NCI-H345 (cell line): ENCODE data around the gene PID1.
A peak's percentile ranks its signal among the peaks of the same experiment; 100 is the strongest.

Experiments used
- DNase-seq: peaks from one replicate; lab custom pipeline; 2025; lab: John Stamatoyannopoulos, UW

PID1 gene

DNA sequence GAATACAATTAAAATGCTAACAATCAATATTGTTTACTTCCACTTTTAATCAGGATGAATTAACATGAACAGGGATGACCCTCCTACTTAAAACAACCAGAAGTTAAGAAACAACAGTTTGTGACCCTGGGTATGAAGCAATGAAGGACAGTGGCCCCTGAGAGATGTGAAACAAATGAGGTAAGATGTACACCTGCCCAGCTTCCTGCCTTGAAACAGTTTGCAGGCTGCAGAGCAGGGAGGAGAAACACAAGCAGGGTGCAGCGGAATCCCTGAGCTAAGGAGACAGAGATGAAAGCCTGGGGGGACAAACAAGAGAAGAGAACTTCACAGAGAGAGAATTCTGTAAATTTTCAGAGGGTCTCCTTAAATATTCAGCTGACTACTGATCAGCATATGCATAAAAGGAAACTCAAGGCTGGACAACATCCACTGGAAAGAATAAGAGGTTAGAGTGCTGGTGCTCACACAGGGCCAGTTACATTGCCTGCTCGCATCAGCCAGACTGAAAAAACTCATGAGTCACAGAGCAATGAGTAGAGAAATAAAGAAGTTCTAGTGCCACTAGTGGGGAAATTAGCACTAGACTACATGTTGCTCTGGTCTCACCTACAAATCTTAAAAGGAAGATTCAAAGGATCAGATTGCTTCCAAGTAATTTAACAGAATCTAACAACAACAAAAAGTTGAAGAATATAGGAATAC, 106.4 kb downstream of the PID1 start:
- no peak for DNase-seq

GRCh38 chr2:229163893-229164292, 107.2 kb downstream of the PID1 start:
- DNase-seq = no peak

GRCh38 chr2:229162015-229162414, 109.1 kb downstream of the PID1 start:
- DNase-seq = no peak

GRCh38 chr2:229160984-229161383, 110.1 kb downstream of the PID1 start:
- no peak for DNase-seq

DNA sequence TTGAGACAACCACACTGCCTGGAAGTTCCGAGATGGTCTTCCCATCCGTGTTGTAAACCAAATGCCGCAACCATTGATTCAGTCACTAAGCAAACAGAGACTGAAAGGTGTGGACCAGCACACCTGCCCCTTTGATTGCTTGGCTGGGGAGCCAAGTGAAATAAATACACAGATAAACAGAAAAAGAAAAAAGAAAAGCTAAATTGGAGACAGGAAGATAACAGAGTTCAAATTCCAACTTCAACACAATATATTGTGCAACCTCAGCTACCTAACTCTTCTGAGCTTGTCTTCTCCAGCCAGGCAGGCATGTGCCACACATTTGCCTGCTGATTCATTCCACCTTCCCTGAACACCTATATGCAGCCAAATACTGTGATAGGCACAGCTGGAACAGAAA, 110.9 kb downstream of the PID1 start:
- DNase-seq = no peak

- no peak for DNase-seq
These were observed 111.7 kb downstream of the PID1 start for GRCh38 chr2:229159405-229159804.

DNA sequence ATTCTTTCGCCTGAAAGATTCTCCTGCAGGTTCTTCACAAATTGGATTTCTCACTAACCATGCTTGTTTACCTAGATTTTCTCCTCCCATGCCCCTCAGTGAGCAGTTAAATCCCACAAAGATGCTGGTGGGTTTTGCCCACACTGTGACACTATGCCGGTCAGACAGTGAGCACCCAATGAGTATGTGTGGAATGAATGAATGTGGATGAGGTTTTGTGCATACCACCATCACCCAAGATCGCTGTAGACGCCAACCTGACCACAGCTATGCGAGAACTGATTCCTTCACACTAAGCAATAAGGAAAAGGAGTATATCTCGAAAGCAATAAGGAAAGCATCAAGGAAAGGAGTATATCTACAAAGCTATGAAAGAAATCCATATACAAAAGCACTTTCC, 116.7 kb downstream of the PID1 start:
- no peak for DNase-seq

DNA sequence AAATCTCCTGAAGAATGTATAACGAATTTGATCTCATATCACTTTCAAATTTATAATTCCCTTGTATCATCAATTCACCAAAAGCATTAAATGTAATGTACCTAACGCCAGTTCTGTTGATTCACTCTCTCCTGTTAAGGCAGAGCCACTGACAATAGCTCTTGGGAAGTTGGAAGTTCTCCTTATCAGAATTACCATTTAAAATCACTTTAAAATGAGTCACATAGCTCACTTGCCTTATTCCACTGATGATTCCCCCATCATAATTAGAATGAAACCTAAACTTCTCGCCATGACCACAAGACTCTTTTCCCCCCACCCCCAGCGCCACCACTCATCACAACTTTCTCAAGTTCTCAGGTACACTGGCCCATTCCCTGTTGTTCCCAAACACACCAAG, 117.1 kb downstream of the PID1 start:
- no peak for DNase-seq

GRCh38 chr2:229153267-229153666, 117.8 kb downstream of the PID1 start:
- no peak for DNase-seq

DNA sequence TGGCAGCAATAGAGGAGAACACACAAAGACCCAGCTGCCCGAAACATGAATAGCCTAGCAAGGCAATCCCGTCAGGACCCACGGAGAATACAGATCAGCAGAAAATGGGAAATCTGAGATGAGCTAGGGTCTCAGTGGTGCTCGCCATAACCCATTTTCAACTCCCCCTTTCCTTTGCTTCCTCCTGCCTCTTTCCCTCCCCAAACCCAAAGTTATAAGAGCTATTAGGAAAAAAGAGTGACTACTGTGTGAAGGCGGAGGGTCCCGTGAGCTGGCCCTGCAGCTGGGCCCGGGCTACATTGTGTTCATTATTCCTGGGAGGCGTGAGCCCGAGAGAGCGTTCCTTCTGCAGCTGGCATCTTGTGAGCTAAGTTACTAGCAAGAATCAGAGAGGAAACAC, 118.4 kb downstream of the PID1 start:
- DNase-seq = no peak

- no peak for DNase-seq
These were observed 120.8 kb downstream of the PID1 start for GRCh38 chr2:229150317-229150716.

GRCh38 chr2:229141424-229142025, 129.6 kb downstream of the PID1 start:
- no peak for DNase-seq

DNA sequence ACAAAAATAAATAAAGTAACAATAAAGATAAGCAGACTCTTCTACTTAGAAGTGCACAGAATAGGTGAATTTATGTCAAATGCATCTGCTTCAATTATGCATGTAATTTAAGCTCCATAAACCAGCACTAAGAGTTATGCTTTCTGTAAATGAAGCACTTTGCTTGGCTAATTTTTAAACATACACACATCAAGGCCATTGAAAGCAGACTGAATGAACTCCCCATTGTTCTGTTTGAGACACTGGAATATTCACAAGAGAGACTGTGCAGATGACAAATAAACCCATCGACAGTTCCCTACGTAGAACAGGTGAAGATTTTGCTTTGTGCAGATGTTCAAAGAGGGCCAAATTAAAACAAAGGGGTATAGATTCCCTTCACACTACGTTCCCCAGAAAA, 133.4 kb downstream of the PID1 start:
- peak; percentile 49 for DNase-seq

DNA sequence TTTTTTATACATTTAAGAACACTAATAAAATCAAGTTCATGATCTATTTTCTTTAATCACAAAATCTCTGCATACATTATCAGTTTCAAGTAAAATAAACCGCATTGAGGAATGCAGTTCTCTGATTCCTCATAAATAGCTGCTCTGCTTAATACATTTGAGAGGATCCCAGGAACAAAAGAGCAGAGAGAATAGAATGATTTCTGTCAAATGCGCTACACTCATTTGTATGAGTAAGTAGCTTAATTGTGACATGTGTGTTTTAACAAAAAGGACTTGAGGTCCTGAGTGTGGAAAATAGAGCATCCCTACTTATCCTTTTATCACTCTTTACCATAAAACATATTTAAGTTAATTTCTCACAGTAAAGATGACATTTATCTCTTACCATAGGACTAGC, 134.0 kb downstream of the PID1 start:
- no peak for DNase-seq

- DNase-seq = peak; percentile 72
These were observed 137.8 kb downstream of the PID1 start for GRCh38 chr2:229133155-229133772.

GRCh38 chr2:229132236-229132635, 138.9 kb downstream of the PID1 start:
- no peak for DNase-seq

DNA sequence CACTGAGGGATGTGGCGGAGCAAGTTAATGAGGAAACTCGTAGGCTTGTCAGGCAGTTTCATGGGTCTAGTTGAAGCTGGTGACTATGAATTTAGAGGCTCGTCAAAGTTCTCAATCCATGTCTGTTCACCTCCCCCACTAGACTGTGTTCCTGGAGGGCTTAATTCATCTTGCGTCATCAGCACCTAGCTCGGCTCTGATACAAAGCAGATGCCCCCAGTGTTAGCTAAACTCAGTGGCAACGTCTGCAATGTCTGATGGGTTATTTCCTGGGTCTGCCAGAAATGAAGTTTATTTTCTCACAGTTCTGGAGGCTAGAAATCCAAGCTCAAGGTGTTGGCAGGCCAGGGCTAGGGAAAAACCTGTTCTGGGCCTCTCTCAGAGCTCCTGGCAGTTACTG, 140.6 kb downstream of the PID1 start:
- no peak for DNase-seq

DNA sequence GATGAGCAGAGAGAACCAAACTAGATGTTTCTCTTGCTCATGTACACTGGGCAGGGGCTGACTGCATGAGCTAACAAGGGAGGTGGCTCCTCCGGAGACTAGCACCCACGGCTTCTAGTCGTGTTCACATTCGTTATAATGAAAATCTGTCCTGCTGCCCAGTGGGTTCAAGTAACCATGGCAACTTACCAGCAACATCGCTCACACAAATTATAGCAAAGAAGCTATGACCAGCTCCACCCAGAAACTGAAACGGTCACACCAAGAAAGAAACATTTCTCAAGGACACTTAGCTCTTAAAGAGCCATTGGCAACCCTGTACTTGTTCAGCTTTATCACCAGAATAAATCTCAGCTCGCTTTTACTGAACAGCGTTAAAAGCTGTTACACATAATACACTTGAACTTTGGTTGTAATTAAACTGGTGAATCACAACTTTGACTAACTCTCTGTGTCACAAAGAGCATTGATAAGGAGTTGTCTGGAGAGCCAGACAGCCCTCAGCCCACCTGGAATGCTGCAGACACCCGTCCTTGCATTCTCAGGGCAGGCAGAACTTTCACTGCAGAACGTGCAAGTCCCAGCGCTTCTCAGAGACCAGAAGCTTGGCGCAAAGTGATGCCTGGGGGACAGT, 141.2 kb downstream of the PID1 start:
- no peak for DNase-seq

- no peak for DNase-seq
These were observed 143.6 kb downstream of the PID1 start for GRCh38 chr2:229127471-229127870.

DNA sequence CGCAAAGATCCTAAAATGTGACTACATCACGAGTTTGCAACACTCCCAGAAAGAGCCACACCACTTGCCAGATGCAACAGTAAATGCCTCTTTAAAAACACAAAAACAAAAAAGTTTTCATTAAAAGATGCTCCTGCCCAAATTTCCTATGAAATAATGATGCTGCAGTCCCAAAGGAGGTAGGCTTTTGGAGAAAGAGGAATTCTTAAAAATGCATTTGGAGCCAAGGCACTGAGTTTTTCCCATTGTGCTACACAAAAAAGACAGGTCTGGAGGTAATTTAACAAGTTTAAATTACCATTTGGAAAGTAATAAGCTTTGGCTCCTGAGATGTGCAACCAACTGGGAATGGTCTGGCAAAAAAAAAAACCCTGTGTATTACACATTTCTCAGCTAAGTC, 145.0 kb downstream of the PID1 start:
- no peak for DNase-seq

DNA sequence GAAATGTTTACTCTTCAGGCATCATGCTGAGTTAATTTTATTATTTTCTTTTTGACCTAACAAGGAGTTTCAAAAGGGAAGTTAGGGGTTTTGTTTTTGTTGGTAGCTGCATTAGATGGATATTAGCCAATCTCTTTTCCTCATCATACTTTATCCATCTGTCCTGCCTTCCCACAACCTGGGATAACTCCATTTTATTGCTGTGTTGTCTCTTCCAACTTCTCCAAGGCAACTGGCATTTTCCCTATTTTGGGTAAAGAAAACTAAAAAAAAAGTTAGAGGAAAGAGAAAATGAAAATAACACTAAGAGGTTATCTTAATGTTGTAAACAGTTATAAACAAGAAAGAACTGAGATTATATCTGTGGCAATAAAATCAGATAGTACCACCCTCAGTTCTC, 147.0 kb downstream of the PID1 start:
- DNase-seq = no peak

GRCh38 chr2:229118927-229119326, 152.2 kb downstream of the PID1 start:
- DNase-seq = no peak

DNA sequence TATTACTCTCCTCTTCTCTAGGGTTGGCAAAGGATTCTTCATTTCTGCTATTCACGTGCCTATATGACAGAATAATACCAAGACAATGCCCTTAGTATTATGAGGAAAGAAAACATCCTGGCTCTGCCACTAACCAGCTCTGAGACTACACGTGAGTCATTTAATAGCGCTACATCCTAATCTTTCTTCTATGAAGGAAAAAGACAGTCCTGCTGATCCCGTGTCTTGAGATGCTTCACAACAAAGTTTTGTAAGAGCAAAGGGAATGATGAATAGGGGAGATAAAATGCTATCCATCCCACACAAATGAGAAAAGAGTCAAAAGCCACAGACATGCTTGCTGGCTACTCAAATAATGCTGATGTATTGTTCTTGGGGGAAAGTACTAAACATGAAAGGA, 152.8 kb downstream of the PID1 start:
- DNase-seq = no peak
